Measurements from ENCODE around the gene WNT8B.

Gene WNT8B

DNA sequence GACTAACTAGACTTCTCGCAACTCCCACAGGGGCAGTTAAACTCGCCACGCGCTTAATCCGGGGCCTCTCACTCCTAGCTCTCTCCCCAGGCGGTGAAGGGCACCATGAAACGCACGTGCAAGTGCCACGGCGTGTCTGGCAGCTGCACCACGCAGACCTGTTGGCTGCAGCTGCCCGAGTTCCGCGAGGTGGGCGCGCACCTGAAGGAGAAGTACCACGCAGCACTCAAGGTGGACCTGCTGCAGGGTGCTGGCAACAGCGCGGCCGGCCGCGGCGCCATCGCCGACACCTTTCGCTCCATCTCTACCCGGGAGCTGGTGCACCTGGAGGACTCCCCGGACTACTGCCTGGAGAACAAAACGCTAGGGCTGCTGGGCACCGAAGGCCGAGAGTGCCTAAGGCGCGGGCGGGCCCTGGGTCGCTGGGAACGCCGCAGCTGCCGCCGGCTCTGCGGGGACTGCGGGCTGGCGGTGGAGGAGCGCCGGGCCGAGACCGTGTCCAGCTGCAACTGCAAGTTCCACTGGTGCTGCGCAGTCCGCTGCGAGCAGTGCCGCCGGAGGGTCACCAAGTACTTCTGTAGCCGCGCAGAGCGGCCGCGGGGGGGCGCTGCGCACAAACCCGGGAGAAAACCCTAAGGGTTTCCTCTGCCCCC is 19.5 kb downstream of the WNT8B start:
- Histone ChIP-seq H3K27me3 (ENCODE audit: control insufficient read depth in 2 of 2, insufficient read depth in 2 of 2, low read length in 2 of 2) (peaks cover 15 to 21% of the 10 kb centered on the region in 2 donors), H3K36me3 (ENCODE audit: control insufficient read depth in 2 of 2, insufficient read depth in 2 of 2, low read length in 2 of 2) (peaks cover 0 to 7% of the 10 kb centered on the region in 2 donors), H3K4me1 (ENCODE audit: control insufficient read depth in 2 of 2, insufficient read depth in 2 of 2, low read length in 2 of 2) (peaks cover 16 to 18% of the 10 kb centered on the region in 2 donors), H3K9me3 (ENCODE audit: control insufficient read depth in 2 of 2, low read length in 2 of 2) (no peaks in the 10 kb centered on the region), H3K4me3 (ENCODE audit: low read length in 2 of 2) (peak overlapping the region; percentile 68 to 76), H3K9ac (ENCODE audit: low read depth in 1 of 2, low read length in 2 of 2) (no peak overlapping the region), H3K27ac (ENCODE audit: low read depth in 2 of 2, low read length in 2 of 2) (no peak overlapping the region)

- no peak overlapping the region for H3K9ac ChIP-seq (ENCODE audit: low read depth in 1 of 2, low read length in 2 of 2)
- peak overlapping the region in 1 of 2 donors; percentile 76 for H3K4me3 ChIP-seq (ENCODE audit: low read length in 2 of 2)
- H3K36me3 ChIP-seq (ENCODE audit: control insufficient read depth in 2 of 2, insufficient read depth in 2 of 2, low read length in 2 of 2): peaks cover 5 to 12% of the 10 kb centered on the region in 2 donors
- H3K9me3 ChIP-seq (ENCODE audit: control insufficient read depth in 2 of 2, low read length in 2 of 2): no peaks in the 10 kb centered on the region
- H3K27ac ChIP-seq (ENCODE audit: low read depth in 2 of 2, low read length in 2 of 2): no peak overlapping the region
- H3K4me1 ChIP-seq (ENCODE audit: control insufficient read depth in 2 of 2, insufficient read depth in 2 of 2, low read length in 2 of 2): peaks cover 16 to 18% of the 10 kb centered on the region in 2 donors
- peaks cover 15 to 21% of the 10 kb centered on the region in 2 donors for H3K27me3 ChIP-seq (ENCODE audit: control insufficient read depth in 2 of 2, insufficient read depth in 2 of 2, low read length in 2 of 2)
These were observed 20.0 kb downstream of the WNT8B start for GRCh38 chr10:100482834-100483185.

- Histone ChIP-seq H3K36me3 (ENCODE audit: control insufficient read depth in 2 of 2, insufficient read depth in 2 of 2, low read length in 2 of 2) (peaks cover 12 to 22% of the 10 kb centered on the region in 2 donors), H3K27ac (ENCODE audit: low read depth in 2 of 2, low read length in 2 of 2) (no peak overlapping the region), H3K4me3 (ENCODE audit: low read length in 2 of 2) (no peak overlapping the region), H3K4me1 (ENCODE audit: control insufficient read depth in 2 of 2, insufficient read depth in 2 of 2, low read length in 2 of 2) (peaks cover 16 to 18% of the 10 kb centered on the region in 2 donors), H3K9ac (ENCODE audit: low read depth in 1 of 2, low read length in 2 of 2) (no peak overlapping the region), H3K27me3 (ENCODE audit: control insufficient read depth in 2 of 2, insufficient read depth in 2 of 2, low read length in 2 of 2) (peaks cover 15 to 21% of the 10 kb centered on the region in 2 donors), H3K9me3 (ENCODE audit: control insufficient read depth in 2 of 2, low read length in 2 of 2) (no peaks in the 10 kb centered on the region)
These were observed 21.3 kb downstream of the WNT8B start for GRCh38 chr10:100483876-100484666.

GRCh38 chr10:100485366-100485765 is 22.6 kb downstream of the WNT8B start:
- no peaks in the 10 kb centered on the region for H3K9me3 ChIP-seq (ENCODE audit: control insufficient read depth in 2 of 2, low read length in 2 of 2)
- H3K9ac ChIP-seq (ENCODE audit: low read depth in 1 of 2, low read length in 2 of 2): no peak overlapping the region
- H3K36me3 ChIP-seq (ENCODE audit: control insufficient read depth in 2 of 2, insufficient read depth in 2 of 2, low read length in 2 of 2): peaks cover 17 to 35% of the 10 kb centered on the region in 2 donors
- H3K27ac ChIP-seq (ENCODE audit: low read depth in 2 of 2, low read length in 2 of 2): no peak overlapping the region
- H3K4me3 ChIP-seq (ENCODE audit: low read length in 2 of 2): no peak overlapping the region
- H3K4me1 ChIP-seq (ENCODE audit: control insufficient read depth in 2 of 2, insufficient read depth in 2 of 2, low read length in 2 of 2): peaks cover 16 to 18% of the 10 kb centered on the region in 2 donors
- peaks cover 9 to 12% of the 10 kb centered on the region in 2 donors for H3K27me3 ChIP-seq (ENCODE audit: control insufficient read depth in 2 of 2, insufficient read depth in 2 of 2, low read length in 2 of 2)

DNA sequence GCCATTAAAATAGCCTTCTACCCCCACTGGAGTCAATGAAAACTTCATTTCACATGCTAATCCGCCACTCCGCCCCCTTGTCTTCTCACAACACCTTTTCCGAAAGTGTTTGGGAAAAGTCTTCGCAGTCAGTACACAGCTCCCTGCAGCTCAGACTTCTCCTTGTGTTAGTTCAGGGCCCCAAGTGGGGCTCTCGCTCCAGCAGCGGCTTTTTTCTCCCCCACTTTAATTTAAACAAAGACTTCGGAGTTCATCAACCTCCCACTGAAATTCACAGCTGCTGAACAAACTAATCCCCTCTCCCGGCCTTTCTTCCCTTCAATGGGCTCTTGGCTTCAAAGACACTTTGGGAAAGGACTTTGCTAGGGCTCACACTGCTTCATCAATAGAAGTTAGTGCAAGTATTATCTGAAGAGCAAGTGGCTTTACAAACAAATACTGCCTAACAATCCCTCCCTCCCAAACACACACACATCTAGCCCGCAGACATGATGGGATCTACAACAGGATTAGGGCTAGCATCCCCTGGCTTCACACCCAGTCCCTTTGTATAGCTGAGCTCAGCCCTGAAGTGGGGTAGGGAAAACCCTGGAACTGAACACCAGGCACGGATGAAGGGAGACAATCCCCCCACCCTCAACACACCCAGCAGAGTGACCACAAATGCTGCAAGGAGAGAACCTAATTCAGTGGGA is 23.1 kb downstream of the WNT8B start:
- Histone ChIP-seq H3K27me3 (ENCODE audit: control insufficient read depth in 2 of 2, insufficient read depth in 2 of 2, low read length in 2 of 2) (peaks cover 6 to 8% of the 10 kb centered on the region in 2 donors), H3K36me3 (ENCODE audit: control insufficient read depth in 2 of 2, insufficient read depth in 2 of 2, low read length in 2 of 2) (peaks cover 17 to 38% of the 10 kb centered on the region in 2 donors), H3K9ac (ENCODE audit: low read depth in 1 of 2, low read length in 2 of 2) (no peak overlapping the region), H3K27ac (ENCODE audit: low read depth in 2 of 2, low read length in 2 of 2) (no peak overlapping the region), H3K4me1 (ENCODE audit: control insufficient read depth in 2 of 2, insufficient read depth in 2 of 2, low read length in 2 of 2) (peaks cover 16 to 18% of the 10 kb centered on the region in 2 donors), H3K9me3 (ENCODE audit: control insufficient read depth in 2 of 2, low read length in 2 of 2) (no peaks in the 10 kb centered on the region), H3K4me3 (ENCODE audit: low read length in 2 of 2) (no peak overlapping the region)

DNA sequence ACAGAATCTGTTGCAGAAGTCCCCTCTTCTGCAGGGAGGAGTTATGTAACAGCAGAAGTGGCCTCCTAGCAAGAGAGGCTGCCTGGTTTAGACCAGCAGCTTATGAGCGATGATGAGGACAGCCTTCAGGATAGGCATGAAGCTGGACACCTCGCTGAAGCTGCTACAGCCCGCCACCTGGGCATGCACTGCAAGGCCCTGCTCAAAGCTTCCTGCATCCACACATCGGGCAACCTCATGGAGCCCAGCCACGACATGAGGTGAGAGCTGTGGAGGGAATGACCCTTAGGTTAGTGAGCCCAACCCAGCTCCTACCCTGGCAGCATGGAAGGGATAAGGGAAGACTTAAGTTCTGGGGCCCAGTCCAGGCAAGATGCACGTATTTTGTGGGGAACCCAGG is 24.7 kb downstream of the WNT8B start:
- H3K36me3 ChIP-seq (ENCODE audit: control insufficient read depth in 2 of 2, insufficient read depth in 2 of 2, low read length in 2 of 2): peaks cover 17 to 38% of the 10 kb centered on the region in 2 donors
- H3K4me1 ChIP-seq (ENCODE audit: control insufficient read depth in 2 of 2, insufficient read depth in 2 of 2, low read length in 2 of 2): peaks cover 7 to 8% of the 10 kb centered on the region in 2 donors
- no peak overlapping the region for H3K4me3 ChIP-seq (ENCODE audit: low read length in 2 of 2)
- no peak overlapping the region for H3K9ac ChIP-seq (ENCODE audit: low read depth in 1 of 2, low read length in 2 of 2)
- H3K27me3 ChIP-seq (ENCODE audit: control insufficient read depth in 2 of 2, insufficient read depth in 2 of 2, low read length in 2 of 2): peaks cover 4 to 5% of the 10 kb centered on the region in 2 donors
- H3K27ac ChIP-seq (ENCODE audit: low read depth in 2 of 2, low read length in 2 of 2): no peak overlapping the region
- no peaks in the 10 kb centered on the region for H3K9me3 ChIP-seq (ENCODE audit: control insufficient read depth in 2 of 2, low read length in 2 of 2)

- no peaks in the 10 kb centered on the region for H3K4me1 ChIP-seq (ENCODE audit: control insufficient read depth in 2 of 2, insufficient read depth in 2 of 2, low read length in 2 of 2)
- H3K36me3 ChIP-seq (ENCODE audit: control insufficient read depth in 2 of 2, insufficient read depth in 2 of 2, low read length in 2 of 2): peaks cover 17 to 41% of the 10 kb centered on the region in 2 donors
- no peaks in the 10 kb centered on the region for H3K9me3 ChIP-seq (ENCODE audit: control insufficient read depth in 2 of 2, low read length in 2 of 2)
- no peak overlapping the region for H3K4me3 ChIP-seq (ENCODE audit: low read length in 2 of 2)
- no peaks in the 10 kb centered on the region for H3K27me3 ChIP-seq (ENCODE audit: control insufficient read depth in 2 of 2, insufficient read depth in 2 of 2, low read length in 2 of 2)
- no peak overlapping the region for H3K27ac ChIP-seq (ENCODE audit: low read depth in 2 of 2, low read length in 2 of 2)
- H3K9ac ChIP-seq (ENCODE audit: low read depth in 1 of 2, low read length in 2 of 2): no peak overlapping the region
These were observed 26.6 kb downstream of the WNT8B start for GRCh38 chr10:100489396-100489795.

DNA sequence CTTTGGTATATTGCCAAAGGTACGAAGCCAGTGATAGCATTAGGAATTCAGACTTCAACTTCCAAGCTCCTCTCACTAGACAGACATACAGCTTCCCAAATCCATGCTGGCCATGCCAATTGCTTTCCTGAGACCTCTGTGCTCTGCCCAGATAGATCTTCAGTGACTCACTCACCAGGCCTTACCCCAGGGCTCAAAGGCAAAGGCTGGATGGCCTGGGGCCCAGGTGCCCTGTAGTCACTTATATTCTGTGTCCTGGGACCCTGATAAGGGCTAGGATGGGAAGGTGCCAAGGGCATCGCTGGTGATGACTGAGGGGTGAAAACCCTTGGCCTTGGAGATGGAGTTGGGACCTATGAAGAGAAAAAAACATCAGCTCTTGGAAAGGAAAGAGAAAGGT is 27.7 kb downstream of the WNT8B start:
- H3K4me1 ChIP-seq (ENCODE audit: control insufficient read depth in 2 of 2, insufficient read depth in 2 of 2, low read length in 2 of 2): no peaks in the 10 kb centered on the region
- H3K9ac ChIP-seq (ENCODE audit: low read depth in 1 of 2, low read length in 2 of 2): no peak overlapping the region
- H3K27ac ChIP-seq (ENCODE audit: low read depth in 2 of 2, low read length in 2 of 2): no peak overlapping the region
- no peaks in the 10 kb centered on the region for H3K27me3 ChIP-seq (ENCODE audit: control insufficient read depth in 2 of 2, insufficient read depth in 2 of 2, low read length in 2 of 2)
- no peaks in the 10 kb centered on the region for H3K9me3 ChIP-seq (ENCODE audit: control insufficient read depth in 2 of 2, low read length in 2 of 2)
- no peak overlapping the region for H3K4me3 ChIP-seq (ENCODE audit: low read length in 2 of 2)
- H3K36me3 ChIP-seq (ENCODE audit: control insufficient read depth in 2 of 2, insufficient read depth in 2 of 2, low read length in 2 of 2): peaks cover 17 to 47% of the 10 kb centered on the region in 2 donors

DNA sequence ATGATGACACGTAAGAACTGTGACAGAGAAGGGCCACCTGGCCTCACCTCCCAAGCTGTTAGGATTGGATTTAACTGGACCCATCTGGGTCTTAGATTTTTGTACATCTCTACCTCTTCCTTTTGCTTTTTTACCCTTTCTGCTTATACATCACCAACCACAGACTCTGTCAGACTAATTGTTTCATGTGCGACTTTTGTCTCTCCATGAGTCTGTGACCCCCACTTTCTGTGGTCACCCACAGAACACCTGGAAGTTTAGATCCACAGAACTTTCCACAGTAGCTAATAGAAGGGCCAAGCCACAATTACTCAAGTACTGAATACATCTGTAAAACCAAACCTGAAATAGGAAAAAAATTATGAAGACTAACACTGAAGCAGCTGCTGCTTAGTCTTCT is 33.8 kb downstream of the WNT8B start:
- peaks cover 19 to 46% of the 10 kb centered on the region in 2 donors for H3K36me3 ChIP-seq (ENCODE audit: control insufficient read depth in 2 of 2, insufficient read depth in 2 of 2, low read length in 2 of 2)

DNA sequence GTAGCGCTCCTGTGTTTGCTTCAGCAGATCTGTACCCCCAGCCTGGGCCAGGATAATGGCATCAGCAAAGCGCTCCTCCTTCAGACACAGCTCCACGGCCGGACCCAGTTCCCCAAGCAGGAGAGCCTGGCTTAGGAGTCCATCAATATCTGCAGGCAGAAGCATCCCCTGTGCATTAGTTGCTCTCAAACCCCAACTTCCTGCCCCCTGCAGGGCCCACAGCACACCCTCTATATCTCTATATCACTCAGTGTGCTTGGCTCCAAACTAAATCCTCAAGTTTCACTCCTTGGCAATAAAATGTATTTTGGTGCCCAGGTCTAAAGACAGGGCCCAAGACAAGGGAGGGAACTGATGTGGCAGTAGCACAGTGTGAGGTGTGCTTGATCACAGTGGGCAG is 35.2 kb downstream of the WNT8B start:
- no peaks in the 10 kb centered on the region for H3K27me3 ChIP-seq (ENCODE audit: control insufficient read depth in 2 of 2, insufficient read depth in 2 of 2, low read length in 2 of 2)
- no peak overlapping the region for H3K9ac ChIP-seq (ENCODE audit: low read depth in 1 of 2, low read length in 2 of 2)
- H3K27ac ChIP-seq (ENCODE audit: low read depth in 2 of 2, low read length in 2 of 2): no peak overlapping the region
- peaks cover 26 to 55% of the 10 kb centered on the region in 2 donors for H3K36me3 ChIP-seq (ENCODE audit: control insufficient read depth in 2 of 2, insufficient read depth in 2 of 2, low read length in 2 of 2)
- H3K4me1 ChIP-seq (ENCODE audit: control insufficient read depth in 2 of 2, insufficient read depth in 2 of 2, low read length in 2 of 2): no peaks in the 10 kb centered on the region
- no peak overlapping the region for H3K4me3 ChIP-seq (ENCODE audit: low read length in 2 of 2)
- no peaks in the 10 kb centered on the region for H3K9me3 ChIP-seq (ENCODE audit: control insufficient read depth in 2 of 2, low read length in 2 of 2)

More for the DNA sequence above, 33.8 kb downstream of the WNT8B start:
- no peak overlapping the region for H3K4me3 ChIP-seq (ENCODE audit: low read length in 2 of 2)
- H3K4me1 ChIP-seq (ENCODE audit: control insufficient read depth in 2 of 2, insufficient read depth in 2 of 2, low read length in 2 of 2): no peaks in the 10 kb centered on the region
- H3K9ac ChIP-seq (ENCODE audit: low read depth in 1 of 2, low read length in 2 of 2): no peak overlapping the region
- no peaks in the 10 kb centered on the region for H3K9me3 ChIP-seq (ENCODE audit: control insufficient read depth in 2 of 2, low read length in 2 of 2)
- no peaks in the 10 kb centered on the region for H3K27me3 ChIP-seq (ENCODE audit: control insufficient read depth in 2 of 2, insufficient read depth in 2 of 2, low read length in 2 of 2)
- H3K27ac ChIP-seq (ENCODE audit: low read depth in 2 of 2, low read length in 2 of 2): no peak overlapping the region
